ENCODE data around the gene GALNT10. TPM values are rescaled to one million over a fixed set of nuclear protein-coding genes. Genes with fewer than 3 reads are reported as not detected.

The GALNT10 gene
- total RNA-seq, 1 experiment from 2014 or later, result 23.4 TPM

DNA sequence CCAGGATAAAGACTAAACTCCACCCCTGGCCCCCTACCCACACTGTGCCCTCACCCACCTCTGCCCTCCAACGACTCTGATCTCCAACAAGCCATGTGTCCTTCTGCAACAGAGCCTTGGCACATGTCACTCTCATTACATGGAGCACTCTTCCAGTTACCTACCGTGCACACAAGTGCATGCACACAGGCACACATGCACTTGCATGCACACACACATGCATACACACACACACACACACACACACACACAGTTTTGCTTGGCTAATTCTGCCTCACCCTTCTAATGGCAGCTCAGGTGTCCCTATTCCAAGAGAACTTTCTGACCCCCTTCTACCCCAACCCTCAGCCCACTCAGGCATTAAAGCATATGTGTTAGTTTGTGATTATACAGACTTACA lies 19.6 kb downstream of the GALNT10 start:
- TF ChIP-seq CTCF (IDR thresholded peaks at IDR 0.05; ENCODE audit: insufficient read depth in 1 of 2, low read depth in 1 of 2, low read length in 1 of 2, severe bottlenecking in 1 of 2, unreplicated experiment in 1 of 2), result no peak
- Histone ChIP-seq H3K4me3 (ENCODE audit: low read depth, low read length) (no peak overlapping the region), H3K27me3 (replicated peaks; ENCODE audit: control insufficient read depth, insufficient read depth, low read length) (no peaks in the 10 kb centered on the region), H3K36me3 (ENCODE audit: control insufficient read depth, insufficient read depth, low read length) (no peaks in the 10 kb centered on the region), H3K9me3 (no peaks in the 10 kb centered on the region), H3K4me1 (no peaks in the 10 kb centered on the region)
- no peaks in the 10 kb centered on the region for H3K4me1 Mint-ChIP-seq (ENCODE audit: low read depth, unreplicated experiment)
- H3K4me3 Mint-ChIP-seq (ENCODE audit: unreplicated experiment), result no peak overlapping the region
- no peak overlapping the region for H3K27ac Mint-ChIP-seq (ENCODE audit: unreplicated experiment)
- no peak for DNase-seq
- intact Hi-C loops (cut with micrococcal nuclease; ENCODE audit: unreplicated experiment), result no loop called here
- POLR2A ChIA-PET, result no interaction called here
- CTCF ChIA-PET, result interaction anchor here (1.0 kb wide), 1 partner anchor 195 kb away, joined by 3 read pairs; no protein-coding TSS in a partner anchor
- no peaks in the 10 kb centered on the region for H3K9me3 Mint-ChIP-seq (ENCODE audit: unreplicated experiment)
- H3K36me3 Mint-ChIP-seq (ENCODE audit: insufficient read depth, unreplicated experiment), result peaks cover 5% of the 10 kb centered on the region
- no peaks in the 10 kb centered on the region for H3K27me3 Mint-ChIP-seq (ENCODE audit: insufficient read depth, unreplicated experiment)
- no TSS peak for BruUV-seq (replicated peaks)

- Mint-ChIP-seq H3K36me3 (ENCODE audit: insufficient read depth, unreplicated experiment) (peaks cover 5% of the 10 kb centered on the region), H3K27me3 (ENCODE audit: insufficient read depth, unreplicated experiment) (no peaks in the 10 kb centered on the region), H3K9me3 (ENCODE audit: unreplicated experiment) (no peaks in the 10 kb centered on the region), H3K4me3 (ENCODE audit: unreplicated experiment) (no peak overlapping the region), H3K4me1 (ENCODE audit: low read depth, unreplicated experiment) (no peaks in the 10 kb centered on the region), H3K27ac (ENCODE audit: unreplicated experiment) (no peak overlapping the region)
- no peaks in the 10 kb centered on the region for H3K4me1 ChIP-seq
- no peak for TF ChIP-seq CTCF (IDR thresholded peaks at IDR 0.05; ENCODE audit: insufficient read depth in 1 of 2, low read depth in 1 of 2, low read length in 1 of 2, severe bottlenecking in 1 of 2, unreplicated experiment in 1 of 2)
- CTCF ChIA-PET, result no interaction called here
- no peaks in the 10 kb centered on the region for H3K27me3 ChIP-seq (replicated peaks; ENCODE audit: control insufficient read depth, insufficient read depth, low read length)
- H3K36me3 ChIP-seq (ENCODE audit: control insufficient read depth, insufficient read depth, low read length), result no peaks in the 10 kb centered on the region
- POLR2A ChIA-PET, result no interaction called here
- H3K9me3 ChIP-seq, result no peaks in the 10 kb centered on the region
- intact Hi-C loops (cut with micrococcal nuclease; ENCODE audit: unreplicated experiment), result no loop called here
- no peak overlapping the region for H3K4me3 ChIP-seq (ENCODE audit: low read depth, low read length)
- BruUV-seq (replicated peaks), result no TSS peak
- DNase-seq, result no peak
Observed at GRCh38 chr5:154211641-154212390, 21.3 kb downstream of the GALNT10 start.

GRCh38 chr5:154213592-154213991 lies 23.1 kb downstream of the GALNT10 start:
- H3K4me3 Mint-ChIP-seq (ENCODE audit: unreplicated experiment), result no peak overlapping the region
- H3K27ac Mint-ChIP-seq (ENCODE audit: unreplicated experiment), result no peak overlapping the region
- no peak for TF ChIP-seq CTCF (IDR thresholded peaks at IDR 0.05; ENCODE audit: insufficient read depth in 1 of 2, low read depth in 1 of 2, low read length in 1 of 2, severe bottlenecking in 1 of 2, unreplicated experiment in 1 of 2)
- no peak for DNase-seq
- H3K9me3 Mint-ChIP-seq (ENCODE audit: unreplicated experiment), result no peaks in the 10 kb centered on the region
- intact Hi-C loops (cut with micrococcal nuclease; ENCODE audit: unreplicated experiment), result no loop called here
- no peak overlapping the region for H3K4me3 ChIP-seq (ENCODE audit: low read depth, low read length)
- ChIA-PET CTCF (no interaction called here), POLR2A (no interaction called here)
- peaks cover 4% of the 10 kb centered on the region for H3K36me3 Mint-ChIP-seq (ENCODE audit: insufficient read depth, unreplicated experiment)
- no peaks in the 10 kb centered on the region for H3K36me3 ChIP-seq (ENCODE audit: control insufficient read depth, insufficient read depth, low read length)
- H3K9me3 ChIP-seq, result no peaks in the 10 kb centered on the region
- no peaks in the 10 kb centered on the region for H3K27me3 ChIP-seq (replicated peaks; ENCODE audit: control insufficient read depth, insufficient read depth, low read length)
- H3K4me1 Mint-ChIP-seq (ENCODE audit: low read depth, unreplicated experiment), result no peaks in the 10 kb centered on the region
- H3K27me3 Mint-ChIP-seq (ENCODE audit: insufficient read depth, unreplicated experiment), result no peaks in the 10 kb centered on the region
- H3K4me1 ChIP-seq, result no peaks in the 10 kb centered on the region
- BruUV-seq (replicated peaks), result no TSS peak
